HEK293 (cell line): ENCODE data around the gene TTLL12.

Experiments
- CTCF ChIA-PET: fragments of 350-600 bp; formaldehyde crosslinking; extraction: SDS; loops from one replicate; lab custom pipeline; 2021; ENCODE audit warnings: antibody characterized with exemption; lab: Yijun Ruan, JAX
- POLR2A ChIA-PET: fragments of 300-600 bp; formaldehyde crosslinking; extraction: SDS; loops from one replicate; lab custom pipeline; 2020; ENCODE audit warnings: antibody characterized with exemption, inconsistent platforms; lab: Yijun Ruan, JAX
- H3K27ac ChIP-seq: fragments of 200-500 bp; sonication (Bioruptor generic); 2 replicates; pipeline ENCODE4 v1.5.1; 2014; ENCODE audit warnings: low read depth, low read length, control low read depth, inconsistent platforms; ENCODE audit errors: extremely low read depth
- H3K36me3 ChIP-seq, 2 experiments: fragments of 200-500 bp in 1 of 2; sonication (Bioruptor generic) in 1 of 2; 1 replicate in 1 of 2; 2 replicates in 1 of 2; pipeline ENCODE4 v1.5.1; 2014 to 2017; ENCODE audit warnings: inconsistent platforms in 2 of 2, low read length in 2 of 2; ENCODE audit not compliant: control insufficient read depth in 2 of 2, insufficient read depth in 1 of 2
- H3K4me1 ChIP-seq: fragments of 200-500 bp; sonication (Bioruptor generic); 2 replicates; pipeline ENCODE4 v1.5.1; 2014; ENCODE audit warnings: mild to moderate bottlenecking, low read length, inconsistent platforms; ENCODE audit not compliant: control insufficient read depth, insufficient read depth
- H3K4me3 ChIP-seq: 2 replicates; pipeline ENCODE4 v1.5.1; 2011; ENCODE audit warnings: low read depth, mild to moderate bottlenecking, control low read depth, low read length, moderate library complexity
- H3K9me3 ChIP-seq: fragments of 200-500 bp; sonication (Bioruptor generic); 2 replicates; pipeline ENCODE4 v1.5.1; 2014; ENCODE audit warnings: low read depth, low read length, inconsistent platforms; ENCODE audit not compliant: control insufficient read depth, insufficient read depth
- AEBP2 ChIP-seq: fragments of 450-650 bp; formaldehyde crosslinking; IDR thresholded peaks from 2 replicates; pipeline ENCODE4 v1.5.1; 2016; ENCODE audit warnings: missing biosample characterization, missing genetic modification characterization, borderline replicate concordance
- BCL11A ChIP-seq: fragments of 450-650 bp; formaldehyde crosslinking; IDR thresholded peaks from 2 replicates; pipeline ENCODE4 v1.5.1; 2016; ENCODE audit warnings: low read depth, missing biosample characterization, missing genetic modification characterization
- ELK4 ChIP-seq: IDR thresholded peaks from 2 replicates; pipeline ENCODE4 v1.6.1; 2011; ENCODE audit warnings: mild to moderate bottlenecking, low read depth, low read length, borderline replicate concordance
- KLF1 ChIP-seq: fragments of 450-650 bp; formaldehyde crosslinking; IDR thresholded peaks from 2 replicates; pipeline ENCODE4 v1.5.1; 2016; ENCODE audit warnings: missing biosample characterization, missing genetic modification characterization
- PRDM1 ChIP-seq: fragments of 450-650 bp; formaldehyde crosslinking; IDR thresholded peaks from 2 replicates; pipeline ENCODE4; 2016; ENCODE audit warnings: missing biosample characterization, missing genetic modification characterization
- PRDM6 ChIP-seq: fragments of 450-650 bp; formaldehyde crosslinking; IDR thresholded peaks from 2 replicates; pipeline ENCODE4 v1.5.1; 2017; ENCODE audit warnings: missing biosample characterization, missing genetic modification characterization
- RBAK ChIP-seq: fragments of 450-650 bp; formaldehyde crosslinking; IDR thresholded peaks from 2 replicates; pipeline ENCODE4 v1.5.1; 2016; ENCODE audit warnings: missing biosample characterization, missing genetic modification characterization
- SCRT2 ChIP-seq: fragments of 450-650 bp; formaldehyde crosslinking; IDR thresholded peaks from 2 replicates; pipeline ENCODE4 v1.5.1; 2016; ENCODE audit warnings: missing biosample characterization, missing genetic modification characterization
- SETDB1 ChIP-seq: IDR thresholded peaks from one replicate; pipeline ENCODE4 v1.6.1; 2017; ENCODE audit warnings: mild to moderate bottlenecking, low read length, moderate library complexity, mixed read lengths; ENCODE audit not compliant: insufficient read length
- SP2 ChIP-seq: fragments of 450-650 bp; formaldehyde crosslinking; IDR thresholded peaks from 2 replicates; pipeline ENCODE4 v1.5.1; 2016; ENCODE audit warnings: missing biosample characterization, missing genetic modification characterization
- SP7 ChIP-seq: fragments of 450-650 bp; formaldehyde crosslinking; IDR thresholded peaks from 2 replicates; pipeline ENCODE4 v1.5.1; 2016; ENCODE audit warnings: missing biosample characterization, missing genetic modification characterization
- TCF7L2 ChIP-seq: IDR thresholded peaks from 2 replicates; pipeline ENCODE4 v1.6.1; 2011; ENCODE audit warnings: low read depth, mild to moderate bottlenecking, inconsistent platforms, low read length, moderate library complexity, borderline replicate concordance
- ZBTB20 ChIP-seq: fragments of 450-650 bp; formaldehyde crosslinking; IDR thresholded peaks from 2 replicates; pipeline ENCODE4 v1.5.1; 2016; ENCODE audit warnings: missing biosample characterization, missing genetic modification characterization
- ZBTB48 ChIP-seq: fragments of 450-650 bp; formaldehyde crosslinking; IDR thresholded peaks from 2 replicates; pipeline ENCODE4 v1.5.1; 2016; ENCODE audit warnings: missing biosample characterization, missing genetic modification characterization
- ZEB2 ChIP-seq: fragments of 450-650 bp; formaldehyde crosslinking; IDR thresholded peaks from 2 replicates; pipeline ENCODE4 v1.5.1; 2016; ENCODE audit warnings: missing biosample characterization, missing genetic modification characterization
- ZNF221 ChIP-seq: fragments of 450-650 bp; formaldehyde crosslinking; IDR thresholded peaks from 2 replicates; pipeline ENCODE4 v1.5.1; 2017; ENCODE audit warnings: missing biosample characterization, missing genetic modification characterization, borderline replicate concordance
- ZNF366 ChIP-seq: fragments of 450-650 bp; formaldehyde crosslinking; conservative IDR thresholded peaks from 2 replicates; pipeline ENCODE4 v1.5.1; 2016; ENCODE audit warnings: missing biosample characterization, missing genetic modification characterization
- ZNF488 ChIP-seq: fragments of 450-650 bp; formaldehyde crosslinking; IDR thresholded peaks from 2 replicates; pipeline ENCODE4 v1.5.1; 2016; ENCODE audit warnings: missing biosample characterization, missing genetic modification characterization
- ZNF571 ChIP-seq: fragments of 450-650 bp; formaldehyde crosslinking; IDR thresholded peaks from 2 replicates; pipeline ENCODE4 v1.5.0; 2017; ENCODE audit warnings: missing biosample characterization, missing genetic modification characterization
- ZNF704 ChIP-seq: fragments of 450-650 bp; formaldehyde crosslinking; IDR thresholded peaks from 2 replicates; pipeline ENCODE4 v1.5.1; 2016; ENCODE audit warnings: missing biosample characterization, missing genetic modification characterization
- ZNF747 ChIP-seq: fragments of 450-650 bp; formaldehyde crosslinking; IDR thresholded peaks from 2 replicates; pipeline ENCODE4 v1.5.1; 2016; ENCODE audit warnings: missing biosample characterization, missing genetic modification characterization
- ZNF76 ChIP-seq: fragments of 450-650 bp; formaldehyde crosslinking; IDR thresholded peaks from 2 replicates; pipeline ENCODE4; 2016; ENCODE audit warnings: low read depth, missing biosample characterization, missing genetic modification characterization, borderline replicate concordance
- ZSCAN30 ChIP-seq: fragments of 450-650 bp; IDR thresholded peaks from 2 replicates; pipeline ENCODE4 v1.5.1; 2018; ENCODE audit warnings: missing biosample characterization, mild to moderate bottlenecking, missing genetic modification characterization, moderate library complexity

The TTLL12 gene

GRCh38 chr22:43152357-43153071 lies 34.4 kb downstream of the TTLL12 start:
- Histone ChIP-seq H3K4me3 (no peak overlapping the region), H3K4me1 (peaks cover 10% of the 10 kb centered on the region), H3K27ac (no peak overlapping the region; the same call in 1 of the 2 replicates), H3K9me3 (no peaks in the 10 kb centered on the region), H3K36me3 (no peaks in the 10 kb centered on the region)
- ChIA-PET POLR2A (interaction anchor here (0.5 to 3.1 kb wide), 2 partner anchors 35 to 39 kb away, joined by 4 to 10 read pairs; partner anchors contain the start of gene TTLL12), CTCF (no interaction called here)
- TF ChIP-seq BCL11A = no peak
- peak; percentile 86 for TF ChIP-seq KLF1 (tag by site-specific recombination)
- peak; percentile 80 for TF ChIP-seq ZBTB48
- peak; percentile 95; the same call in 1 of the 2 replicates for TF ChIP-seq ZNF366 (tag by site-specific recombination)
- TF ChIP-seq PRDM1 (tag by site-specific recombination) = peak; percentile 95
- TF ChIP-seq SP2 = peak; percentile 25

- ChIA-PET POLR2A (interaction anchor here (3.1 kb wide), 1 partner anchor 36 kb away, joined by 10 read pairs; the partner anchor contains the start of gene TTLL12), CTCF (no interaction called here)
- TF ChIP-seq SCRT2 (tag by site-specific recombination) = no peak
- no peak for TF ChIP-seq AEBP2 (tag by site-specific recombination)
- no peak for TF ChIP-seq ZNF488 (tag by site-specific recombination)
- no peak for TF ChIP-seq ZNF76 (tag by site-specific recombination)
- no peak for TF ChIP-seq SETDB1
- no peak for TF ChIP-seq ZEB2 (tag by site-specific recombination)
- no peak for TF ChIP-seq ZNF221 (tag by site-specific recombination)
- TF ChIP-seq SP7 (tag by site-specific recombination) = no peak
- TF ChIP-seq ELK4 = no peak
- no peak for TF ChIP-seq TCF7L2
- no peak for TF ChIP-seq RBAK
- TF ChIP-seq PRDM6 = no peak
- TF ChIP-seq ZNF571 (tag by site-specific recombination) = no peak
- no peak for TF ChIP-seq ZNF747 (tag by site-specific recombination)
- TF ChIP-seq ZSCAN30 = no peak
- no peak for TF ChIP-seq ZBTB20
- TF ChIP-seq ZNF704 = no peak
- Histone ChIP-seq H3K4me3 (no peak overlapping the region), H3K4me1 (peaks cover 10% of the 10 kb centered on the region), H3K36me3 (no peaks in the 10 kb centered on the region), H3K9me3 (no peaks in the 10 kb centered on the region), H3K27ac (no peak overlapping the region; the same call in 1 of the 2 replicates)
Measured at GRCh38 chr22:43152003-43152356, 35.0 kb downstream of the TTLL12 start.
